Upper lobe of left lung (tissue), 6 donors: ENCODE results near the gene HHAT. TPM values are rescaled to one million over a fixed set of nuclear protein-coding genes. Genes with fewer than 3 reads are reported as not detected.

Source experiments
- ATAC-seq, 2 donors: fragments of 200-7000 bp; cut with Tn5 transposase; one replicate each; pipeline ENCODE4 v1.9.1; 2022; ENCODE audit warnings: mild to moderate bottlenecking in 2 of 2, moderate library complexity in 2 of 2; ENCODE audit not compliant: low FRiP score in 2 of 2
- DNase-seq, 2 donors: peaks; one replicate each; pipeline ENCODE4 v3.0.0-alpha.2; 2019 to 2020
- H3K27ac ChIP-seq, 4 donors: fragments of 200-600 bp; sonication (generic); one replicate each; pipeline ENCODE4 v1.5.1; 2016 to 2019
- H3K27me3 ChIP-seq, 4 donors: fragments of 200-600 bp; sonication (generic); one replicate each; pipeline ENCODE4 v1.5.1; 2017 to 2019
- H3K36me3 ChIP-seq, 4 donors: fragments of 200-600 bp; sonication (generic); one replicate each; pipeline ENCODE4 v1.5.1; 2016 to 2019
- H3K4me1 ChIP-seq, 4 donors: fragments of 200-600 bp; sonication (generic); one replicate each; pipeline ENCODE4 v1.5.1; 2018 to 2019
- H3K4me3 ChIP-seq, 4 donors: fragments of 200-600 bp; sonication (generic); one replicate each; pipeline ENCODE4 v1.5.1; 2017 to 2019; ENCODE audit warnings: mild to moderate bottlenecking in 2 of 4, moderate library complexity in 1 of 4
- H3K9me3 ChIP-seq, 4 donors: fragments of 200-600 bp; sonication (generic); one replicate each; pipeline ENCODE4 v1.5.1; 2018 to 2019
- EP300 ChIP-seq, 4 donors: sonication (generic); formaldehyde crosslinking; IDR thresholded peaks; one replicate each; pipeline ENCODE4 v1.5.1; 2017; ENCODE audit warnings: antibody characterized with exemption in 4 of 4, control low read depth in 2 of 4
- POLR2A ChIP-seq, 4 donors: fragments of 450-650 bp; IDR thresholded peaks; one replicate each; pipeline ENCODE4 v1.5.1; 2016 to 2017; ENCODE audit warnings: antibody characterized with exemption in 4 of 4, mild to moderate bottlenecking in 2 of 4
- POLR2AphosphoS5 ChIP-seq, 2 donors: sonication (generic); formaldehyde crosslinking; IDR thresholded peaks; one replicate each; pipeline ENCODE4 v1.5.1; 2017; ENCODE audit warnings: antibody characterized with exemption in 2 of 2
- WGBS, 2 donors: methylation state at CpG; one replicate each; pipeline ENCODE4 v1.1.5; 2017 to 2018; 5-methylcytosine and 5-hydroxymethylcytosine counted together
- total RNA-seq, 6 donors: library from RNA; depleted of rRNA in 4 of 6; stranded (reverse); fragments of >200 nt in 4 of 6; gene quantifications; one replicate each; pipeline versions ENCODE4 v1.1.0 to v1.2.1, GENCODE V29; 2016 to 2021
- TF ChIP-seq, protein P1 (sequence below), 6 experiments: fragments of 450-650 bp in 4 of 6; fragments of 200-600 bp in 2 of 6; sonication (generic) in 2 of 6; IDR thresholded peaks; one replicate each; pipeline ENCODE4 v1.5.1; 2016 to 2019; ENCODE audit warnings: antibody characterized with exemption in 6 of 6
- donor health status: DM: no; HTN: no; CAD: no; lungs with moderate emphysema.
- donor health status: DM: no; HTN: yes; CAD: no; lungs with severe emphysema.

The HHAT gene
- total RNA-seq, 6 donors from 2014 or later = 4.6 to 8.1 (median 5.7) TPM

DNA sequence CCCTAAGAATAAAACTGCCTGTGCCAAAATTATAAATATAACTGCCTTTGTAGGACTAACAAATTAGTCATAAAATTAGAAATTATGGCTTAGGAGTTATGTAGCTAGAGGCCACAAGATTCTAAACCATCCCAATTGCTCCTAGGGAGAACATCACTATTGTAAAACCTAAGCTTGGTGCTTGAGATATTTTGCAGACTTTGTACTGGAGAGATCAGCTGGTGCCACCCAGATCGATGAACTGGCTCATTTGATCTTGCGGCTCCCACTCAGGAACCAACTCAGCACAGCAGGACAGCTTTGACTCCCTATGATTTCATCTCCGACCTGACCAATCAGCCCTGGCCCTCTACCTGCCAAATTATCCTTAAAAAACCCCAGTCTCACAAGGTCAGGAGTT, 30.6 kb downstream of the HHAT start:
- Histone ChIP-seq H3K9me3 (no peaks in the 10 kb centered on the region), H3K27me3 (no peaks in the 10 kb centered on the region), H3K4me1 (no peaks in the 10 kb centered on the region), H3K36me3 (no peaks in the 10 kb centered on the region), H3K27ac (no peak overlapping the region), H3K4me3 (no peak overlapping the region)
- WGBS, 2 donors = 92% methylated on average over 3 of the region's 3 CpGs
- no peak for DNase-seq
- TF ChIP-seq POLR2A (IDR thresholded peaks at IDR 0.05) (no peak), EP300 (IDR thresholded peaks at IDR 0.05) (no peak), POLR2AphosphoS5 (IDR thresholded peaks at IDR 0.05) (no peak)
- TF ChIP-seq, protein P1, sequence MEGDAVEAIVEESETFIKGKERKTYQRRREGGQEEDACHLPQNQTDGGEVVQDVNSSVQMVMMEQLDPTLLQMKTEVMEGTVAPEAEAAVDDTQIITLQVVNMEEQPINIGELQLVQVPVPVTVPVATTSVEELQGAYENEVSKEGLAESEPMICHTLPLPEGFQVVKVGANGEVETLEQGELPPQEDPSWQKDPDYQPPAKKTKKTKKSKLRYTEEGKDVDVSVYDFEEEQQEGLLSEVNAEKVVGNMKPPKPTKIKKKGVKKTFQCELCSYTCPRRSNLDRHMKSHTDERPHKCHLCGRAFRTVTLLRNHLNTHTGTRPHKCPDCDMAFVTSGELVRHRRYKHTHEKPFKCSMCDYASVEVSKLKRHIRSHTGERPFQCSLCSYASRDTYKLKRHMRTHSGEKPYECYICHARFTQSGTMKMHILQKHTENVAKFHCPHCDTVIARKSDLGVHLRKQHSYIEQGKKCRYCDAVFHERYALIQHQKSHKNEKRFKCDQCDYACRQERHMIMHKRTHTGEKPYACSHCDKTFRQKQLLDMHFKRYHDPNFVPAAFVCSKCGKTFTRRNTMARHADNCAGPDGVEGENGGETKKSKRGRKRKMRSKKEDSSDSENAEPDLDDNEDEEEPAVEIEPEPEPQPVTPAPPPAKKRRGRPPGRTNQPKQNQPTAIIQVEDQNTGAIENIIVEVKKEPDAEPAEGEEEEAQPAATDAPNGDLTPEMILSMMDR (IDR thresholded peaks at IDR 0.05) = no peak
- no peak for ATAC-seq

DNA sequence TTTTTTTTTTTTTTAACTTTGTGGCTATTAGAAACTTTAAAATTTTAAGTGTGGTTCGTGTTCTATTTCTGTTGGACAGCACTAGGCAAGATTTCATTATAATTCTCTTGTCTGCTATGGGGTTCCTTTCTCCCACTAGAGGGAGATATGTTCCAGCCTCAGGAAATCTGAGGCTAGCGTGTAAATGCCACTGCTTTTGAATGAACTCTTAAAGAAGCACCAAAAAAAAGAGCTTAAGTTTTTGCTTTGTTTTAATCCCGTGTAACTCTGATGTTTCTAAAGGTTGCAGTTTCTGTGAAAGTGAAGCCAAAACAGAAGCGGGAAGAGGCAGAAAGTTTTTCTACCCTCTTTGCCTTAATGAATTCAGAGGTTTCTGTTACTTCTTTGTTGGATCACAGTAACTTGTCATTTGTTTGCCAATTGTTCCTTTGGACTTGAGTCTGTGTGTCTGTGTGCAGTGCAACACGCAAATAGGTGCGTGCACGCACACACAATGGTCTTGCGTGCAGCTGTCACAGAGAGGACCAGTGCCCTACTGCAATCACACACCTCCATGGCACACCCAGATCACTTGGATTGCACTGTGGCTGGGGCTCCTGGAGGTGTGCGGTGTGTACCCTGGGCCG, 32.3 kb downstream of the HHAT start:
- no peak for DNase-seq
- TF ChIP-seq EP300 (IDR thresholded peaks at IDR 0.05) (no peak), POLR2AphosphoS5 (IDR thresholded peaks at IDR 0.05) (no peak)
- TF ChIP-seq, protein P1 (IDR thresholded peaks at IDR 0.05) = peak in 4 of 6 experiments; percentile 26 to 46 (median 42)
- no peaks in the 10 kb centered on the region for H3K36me3 ChIP-seq
- WGBS, 2 donors = 58 to 60% methylated on average over 10 of the region's 10 CpGs
- ATAC-seq = peak in 1 of 2 donors; percentile 64
- no peaks in the 10 kb centered on the region for H3K4me1 ChIP-seq
- no peak overlapping the region for H3K27ac ChIP-seq
- no peaks in the 10 kb centered on the region for H3K27me3 ChIP-seq
- H3K9me3 ChIP-seq = no peaks in the 10 kb centered on the region
- no peak overlapping the region for H3K4me3 ChIP-seq

DNA sequence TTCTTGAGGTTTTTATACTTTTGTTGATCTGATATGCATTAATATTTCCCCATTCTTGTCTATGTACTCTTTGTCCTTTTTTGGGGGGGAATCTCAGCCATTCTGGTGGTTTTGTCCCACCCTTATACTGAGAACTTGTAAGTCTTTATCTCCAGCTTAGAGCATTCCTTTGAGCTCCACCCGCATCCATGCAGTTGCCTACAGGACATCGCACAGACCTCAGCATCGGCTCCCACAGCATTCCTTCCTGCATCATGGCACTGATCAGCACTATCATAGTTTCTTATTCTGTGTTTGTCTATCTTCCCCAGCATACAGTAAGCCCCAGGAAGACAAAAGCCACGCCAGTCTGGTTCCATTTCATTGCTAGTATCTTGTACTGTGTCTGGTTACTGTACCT, 33.0 kb downstream of the HHAT start:
- Histone ChIP-seq H3K27ac (no peak overlapping the region), H3K36me3 (no peaks in the 10 kb centered on the region), H3K27me3 (no peaks in the 10 kb centered on the region), H3K4me3 (no peak overlapping the region), H3K4me1 (no peaks in the 10 kb centered on the region), H3K9me3 (no peaks in the 10 kb centered on the region)
- DNase-seq (no peak), ATAC-seq (no peak)
- 89 to 95% methylated on average over 4 of the region's 4 CpGs for WGBS, 2 donors
- TF ChIP-seq POLR2A (IDR thresholded peaks at IDR 0.05) (no peak), EP300 (IDR thresholded peaks at IDR 0.05) (no peak), POLR2AphosphoS5 (IDR thresholded peaks at IDR 0.05) (no peak)
- TF ChIP-seq, protein P1 (IDR thresholded peaks at IDR 0.05) = no peak

DNA sequence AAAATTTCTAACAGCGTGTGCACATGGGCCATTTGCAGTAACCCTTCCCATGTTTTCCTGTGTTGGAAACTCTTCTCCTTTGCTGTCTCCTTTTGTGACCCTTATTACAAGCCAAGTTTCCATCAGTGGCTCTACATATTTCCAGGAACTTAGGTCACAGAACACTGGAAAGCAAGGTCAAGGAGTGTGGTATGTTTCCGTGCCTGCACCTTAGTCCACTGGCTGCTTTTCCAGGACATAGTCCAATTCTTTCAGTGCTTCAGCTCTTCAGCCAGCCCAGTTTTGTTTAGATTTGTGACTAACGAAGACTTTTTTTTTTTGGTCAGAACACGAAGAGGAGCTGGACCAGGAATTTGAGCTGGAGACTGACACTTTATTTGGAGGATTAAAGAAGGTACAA, 33.8 kb downstream of the HHAT start:
- 60 to 68% methylated on average over 4 of the region's 4 CpGs for WGBS, 2 donors
- Histone ChIP-seq H3K9me3 (no peaks in the 10 kb centered on the region), H3K36me3 (no peaks in the 10 kb centered on the region), H3K4me1 (no peaks in the 10 kb centered on the region), H3K27ac (no peak overlapping the region), H3K4me3 (no peak overlapping the region), H3K27me3 (no peaks in the 10 kb centered on the region)
- DNase-seq (no peak), ATAC-seq (no peak)
- TF ChIP-seq POLR2AphosphoS5 (IDR thresholded peaks at IDR 0.05) (no peak), EP300 (IDR thresholded peaks at IDR 0.05) (no peak), POLR2A (IDR thresholded peaks at IDR 0.05) (no peak)
- TF ChIP-seq, protein P1 (IDR thresholded peaks at IDR 0.05) = no peak

DNA sequence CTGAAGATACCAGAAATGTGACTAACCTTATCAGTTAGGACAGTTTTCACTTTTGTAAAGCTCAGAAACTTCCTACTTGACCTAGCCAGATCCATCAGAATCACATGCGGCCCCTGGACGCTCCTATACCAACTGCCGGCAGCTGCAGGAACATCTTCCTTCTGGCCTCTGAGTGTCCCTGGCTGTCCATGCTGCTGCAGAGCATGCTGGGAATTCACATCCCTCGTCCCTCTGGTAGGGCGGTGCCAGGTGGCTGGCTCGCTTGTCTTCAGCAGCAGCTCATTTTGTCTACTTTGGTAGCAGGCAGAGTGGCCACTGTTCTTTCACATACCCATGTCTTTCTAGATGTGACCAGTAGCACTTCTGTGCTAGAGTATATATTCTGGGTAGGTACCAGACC, 34.4 kb downstream of the HHAT start:
- DNase-seq (peak in 1 of 2 donors; percentile 12), ATAC-seq (no peak)
- Histone ChIP-seq H3K27me3 (no peaks in the 10 kb centered on the region), H3K4me3 (no peak overlapping the region), H3K27ac (no peak overlapping the region), H3K4me1 (no peaks in the 10 kb centered on the region), H3K9me3 (no peaks in the 10 kb centered on the region), H3K36me3 (no peaks in the 10 kb centered on the region)
- no peak for TF ChIP-seq POLR2A (IDR thresholded peaks at IDR 0.05)
- TF ChIP-seq, protein P1 (IDR thresholded peaks at IDR 0.05) = no peak
- no peak for TF ChIP-seq EP300 (IDR thresholded peaks at IDR 0.05)
- TF ChIP-seq POLR2AphosphoS5 (IDR thresholded peaks at IDR 0.05) = no peak
- WGBS, 2 donors = 83 to 89% methylated on average over 6 of the region's 6 CpGs
